ENCODE data around the gene ZMIZ2.
"Not testable (repeated sequence)": the region's sequence is repeated elsewhere in the genome, so short reads cannot be mapped to it uniquely, and the experiment has no call there.

The ZMIZ2 gene, protein sequence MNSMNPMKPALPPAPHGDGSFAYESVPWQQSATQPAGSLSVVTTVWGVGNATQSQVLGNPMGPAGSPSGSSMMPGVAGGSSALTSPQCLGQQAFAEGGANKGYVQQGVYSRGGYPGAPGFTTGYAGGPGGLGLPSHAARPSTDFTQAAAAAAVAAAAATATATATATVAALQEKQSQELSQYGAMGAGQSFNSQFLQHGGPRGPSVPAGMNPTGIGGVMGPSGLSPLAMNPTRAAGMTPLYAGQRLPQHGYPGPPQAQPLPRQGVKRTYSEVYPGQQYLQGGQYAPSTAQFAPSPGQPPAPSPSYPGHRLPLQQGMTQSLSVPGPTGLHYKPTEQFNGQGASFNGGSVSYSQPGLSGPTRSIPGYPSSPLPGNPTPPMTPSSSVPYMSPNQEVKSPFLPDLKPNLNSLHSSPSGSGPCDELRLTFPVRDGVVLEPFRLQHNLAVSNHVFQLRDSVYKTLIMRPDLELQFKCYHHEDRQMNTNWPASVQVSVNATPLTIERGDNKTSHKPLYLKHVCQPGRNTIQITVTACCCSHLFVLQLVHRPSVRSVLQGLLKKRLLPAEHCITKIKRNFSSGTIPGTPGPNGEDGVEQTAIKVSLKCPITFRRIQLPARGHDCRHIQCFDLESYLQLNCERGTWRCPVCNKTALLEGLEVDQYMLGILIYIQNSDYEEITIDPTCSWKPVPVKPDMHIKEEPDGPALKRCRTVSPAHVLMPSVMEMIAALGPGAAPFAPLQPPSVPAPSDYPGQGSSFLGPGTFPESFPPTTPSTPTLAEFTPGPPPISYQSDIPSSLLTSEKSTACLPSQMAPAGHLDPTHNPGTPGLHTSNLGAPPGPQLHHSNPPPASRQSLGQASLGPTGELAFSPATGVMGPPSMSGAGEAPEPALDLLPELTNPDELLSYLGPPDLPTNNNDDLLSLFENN

GRCh38 chr7:44748045-44748947 lies at the start of gene ZMIZ2:
Gene ZMIZ2 (plus strand): TSS chr7:44748847. CDS start chr7:44756250, 7,403 bp downstream.
- peak; percentile 91 for DNase-seq (ENCODE audit: low spot score)

GRCh38 chr7:44699598-44699997 lies 49.0 kb upstream of the ZMIZ2 start:
- not testable (repeated sequence) for DNase-seq (ENCODE audit: low spot score)

DNA sequence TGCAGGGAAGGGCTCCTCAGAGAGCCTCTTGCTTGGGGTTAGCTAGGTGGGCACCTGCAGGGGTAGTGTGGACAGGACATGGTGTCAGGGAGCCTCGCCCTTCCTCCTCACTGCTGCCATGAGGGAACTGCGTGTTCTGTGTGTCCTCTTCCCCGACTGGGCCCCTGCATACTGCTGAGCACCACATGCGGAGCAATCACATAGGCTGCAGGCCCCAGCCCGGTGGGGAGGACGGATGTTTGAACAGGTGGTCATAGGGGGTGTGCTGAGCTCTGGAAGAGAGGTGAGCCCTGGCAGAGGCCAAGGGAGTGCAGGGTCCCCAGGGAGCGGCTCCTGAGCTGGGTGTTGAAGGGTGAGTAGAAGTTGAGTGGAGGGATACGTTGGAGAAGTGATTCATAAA lies 48.3 kb upstream of the ZMIZ2 start:
- no peak for DNase-seq (ENCODE audit: low spot score)

GRCh38 chr7:44703391-44703790 lies 45.3 kb upstream of the ZMIZ2 start:
- DNase-seq (ENCODE audit: low spot score) = not testable (repeated sequence)

- DNase-seq (ENCODE audit: low spot score) = no peak
These were observed 44.7 kb upstream of the ZMIZ2 start for GRCh38 chr7:44703921-44704320.

DNA sequence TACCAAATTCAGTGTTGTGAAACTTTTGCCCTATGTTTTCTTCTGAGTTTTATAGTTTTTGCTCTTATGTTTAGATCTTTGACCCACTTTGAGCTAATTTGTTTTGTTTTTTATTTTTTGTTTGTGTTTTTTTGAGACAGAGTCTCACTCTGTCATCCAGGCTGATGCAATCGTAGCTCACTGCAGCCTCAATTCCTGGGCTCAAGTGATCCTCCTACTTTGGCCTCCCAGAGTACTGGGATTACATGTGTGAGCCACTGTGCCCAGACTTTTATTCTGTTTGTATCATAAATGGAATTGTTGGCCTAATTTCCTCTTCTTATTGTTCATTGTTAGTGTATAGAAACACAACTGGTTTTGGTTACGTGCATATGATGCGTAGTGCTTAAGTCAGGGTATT lies 43.2 kb upstream of the ZMIZ2 start:
- no peak for DNase-seq (ENCODE audit: low spot score)

- DNase-seq (ENCODE audit: low spot score) = no peak
These were observed 41.7 kb upstream of the ZMIZ2 start for GRCh38 chr7:44706788-44707557.

DNA sequence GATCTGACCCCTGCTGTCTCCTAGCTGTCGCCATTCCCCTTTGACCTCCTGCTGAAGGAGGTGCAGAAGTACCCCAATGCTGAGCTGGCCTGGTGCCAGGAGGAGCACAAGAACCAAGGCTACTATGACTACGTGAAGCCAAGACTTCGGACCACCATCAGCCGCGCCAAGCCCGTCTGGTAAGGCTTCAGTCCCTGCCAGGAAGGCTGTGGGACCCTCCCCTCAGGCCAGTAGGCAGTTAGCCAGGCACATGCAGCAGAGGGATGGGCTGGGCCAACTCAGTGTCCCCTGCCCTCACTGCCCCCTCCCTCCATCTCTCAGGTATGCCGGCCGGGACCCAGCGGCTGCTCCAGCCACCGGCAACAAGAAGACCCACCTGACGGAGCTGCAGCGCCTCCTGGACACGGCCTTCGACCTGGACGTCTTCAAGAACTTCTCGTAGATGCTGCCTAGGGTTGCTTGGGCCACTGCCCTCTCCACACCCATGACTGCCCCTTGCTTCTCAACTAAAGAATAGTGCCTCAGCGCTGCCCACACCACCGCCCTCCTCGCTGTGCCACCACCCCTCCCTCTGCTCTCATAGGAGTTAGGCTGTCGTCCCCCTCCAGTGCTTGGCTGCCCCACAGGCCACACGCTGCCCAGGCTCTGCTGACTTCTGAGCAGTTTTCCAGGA lies 41.0 kb upstream of the ZMIZ2 start:
- DNase-seq (ENCODE audit: low spot score) = no peak

DNA sequence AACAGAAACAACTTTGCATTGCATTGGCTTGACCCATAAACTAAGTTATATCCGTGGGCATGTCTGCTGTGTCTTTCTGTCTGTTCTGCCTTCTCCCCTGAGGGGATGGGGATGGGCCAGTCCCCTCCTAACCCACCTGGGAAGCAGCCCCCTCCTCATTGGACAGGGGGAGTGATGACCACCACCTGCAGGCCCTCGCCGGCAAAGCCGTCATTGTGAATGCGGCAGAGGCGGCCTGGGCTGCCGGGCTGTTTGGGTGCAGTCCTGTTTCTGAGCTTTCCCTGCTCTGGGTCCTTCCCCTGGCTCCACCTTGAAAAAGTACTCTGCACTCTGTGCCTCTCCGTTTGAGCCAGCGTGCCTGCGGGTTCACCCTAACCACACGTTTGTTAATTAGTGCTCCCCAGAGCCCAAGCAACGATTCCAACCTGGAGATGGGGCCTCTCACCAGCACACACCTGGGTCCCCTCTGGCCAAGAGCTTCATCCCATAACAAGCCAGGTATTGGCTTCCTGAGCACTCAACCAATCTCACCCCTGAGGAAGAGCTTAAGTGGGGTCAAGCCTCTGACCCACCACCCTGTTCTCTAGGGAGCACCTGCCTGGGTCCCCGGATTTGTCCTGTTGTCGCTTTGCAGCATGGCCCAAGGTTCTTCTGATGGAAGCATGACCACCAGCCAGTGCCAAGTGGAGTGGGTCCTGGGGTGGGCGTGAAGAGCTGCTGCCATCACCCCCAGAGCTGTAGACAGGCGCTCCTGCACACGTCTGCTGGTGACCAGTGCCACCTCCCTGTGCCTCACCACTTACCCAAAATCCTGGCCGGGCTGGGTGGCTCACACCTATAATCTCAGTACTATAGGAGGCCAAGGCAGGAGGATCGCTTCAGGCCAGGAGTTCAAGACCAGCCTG lies 39.4 kb upstream of the ZMIZ2 start:
- DNase-seq (ENCODE audit: low spot score) = no peak

GRCh38 chr7:44709945-44710596 lies 38.6 kb upstream of the ZMIZ2 start:
- DNase-seq (ENCODE audit: low spot score) = no peak

- no peak for DNase-seq (ENCODE audit: low spot score)
These were observed 37.1 kb upstream of the ZMIZ2 start for GRCh38 chr7:44711528-44711927.

DNA sequence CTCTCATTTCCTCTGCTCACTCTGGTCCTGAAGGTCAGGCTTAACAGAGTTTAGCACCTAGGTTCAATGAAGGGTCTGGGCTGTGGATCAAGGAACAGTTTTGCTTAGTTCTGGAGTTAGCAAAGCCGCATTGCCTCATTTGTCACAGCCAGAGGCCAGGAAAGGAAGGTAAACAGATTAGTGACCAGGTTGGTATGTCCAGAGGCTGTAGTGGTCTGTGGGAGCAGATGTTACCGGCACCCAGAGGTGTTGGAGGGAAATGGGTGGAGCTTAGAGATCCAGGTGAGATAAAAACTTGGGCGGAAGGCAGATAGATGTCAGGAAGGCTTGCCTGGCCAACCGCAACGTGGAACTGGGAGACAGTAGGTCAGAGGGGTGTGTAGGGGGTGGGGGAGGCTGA lies 36.6 kb upstream of the ZMIZ2 start:
- DNase-seq (ENCODE audit: low spot score) = no peak

- no peak for DNase-seq (ENCODE audit: low spot score)
These were observed 35.5 kb upstream of the ZMIZ2 start for GRCh38 chr7:44713141-44713540.

GRCh38 chr7:44713680-44714335 lies 34.8 kb upstream of the ZMIZ2 start:
- DNase-seq (ENCODE audit: low spot score) = no peak

GRCh38 chr7:44716205-44716604 lies 32.4 kb upstream of the ZMIZ2 start:
- DNase-seq (ENCODE audit: low spot score) = no peak

- no peak for DNase-seq (ENCODE audit: low spot score)
These were observed 28.3 kb upstream of the ZMIZ2 start for GRCh38 chr7:44720301-44720700.

- no peak for DNase-seq (ENCODE audit: low spot score)
These were observed 24.4 kb upstream of the ZMIZ2 start for GRCh38 chr7:44724276-44724675.

DNA sequence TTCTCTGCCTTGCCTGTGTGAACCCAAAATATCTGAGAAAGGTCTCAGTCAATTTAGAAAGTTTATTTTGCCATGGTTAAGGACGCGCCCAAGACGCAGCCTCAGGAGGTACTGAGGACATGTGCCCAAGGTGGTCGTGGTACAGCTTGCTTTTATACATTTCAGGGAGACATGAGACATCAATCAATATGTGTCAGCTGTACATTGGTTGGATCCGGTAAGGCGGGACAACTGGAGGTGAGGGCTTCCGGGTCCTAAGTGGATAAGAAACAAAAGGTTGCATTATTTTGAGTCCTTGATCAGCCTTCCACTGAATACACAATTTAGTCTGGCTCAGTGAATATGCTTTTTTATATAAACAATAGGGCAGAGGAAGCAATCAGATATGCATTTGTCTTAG lies 22.4 kb upstream of the ZMIZ2 start:
- DNase-seq (ENCODE audit: low spot score) = not testable (repeated sequence)

Data from CD4-positive, alpha-beta T cell treated with Interleukin-2 at 100 ng/mL for 4 hours (primary cell).